Fibroblast of lung (primary cell): ENCODE results near the gene RIPOR3. TPM values are rescaled to one million over a fixed set of nuclear protein-coding genes. Genes with fewer than 3 reads are reported as not detected.

Experiments used
- DNase-seq, 2 donors: peaks; one replicate each; pipeline versions ENCODE4 v3.0.0 to v3.0.0-alpha.2; 2010; ENCODE audit warnings: low read depth in 2 of 2
- H2AFZ ChIP-seq: 2 replicates; pipeline ENCODE4 v1.5.1; 2012; ENCODE audit warnings: low read length, control low read depth, inconsistent platforms
- H3K27ac ChIP-seq: 2 replicates; pipeline ENCODE4 v1.5.1; 2011; ENCODE audit warnings: low read length, control low read depth; ENCODE audit not compliant: insufficient read depth
- H3K27me3 ChIP-seq: 2 replicates; pipeline ENCODE4 v1.5.1; 2011; ENCODE audit warnings: mild to moderate bottlenecking, low read length; ENCODE audit not compliant: control insufficient read depth, insufficient read depth
- H3K36me3 ChIP-seq: 2 replicates; pipeline ENCODE4 v1.5.1; 2011; ENCODE audit warnings: low read length; ENCODE audit not compliant: control insufficient read depth, insufficient read depth
- H3K4me1 ChIP-seq: 2 replicates; pipeline ENCODE4 v1.5.1; 2011; ENCODE audit warnings: low read length; ENCODE audit not compliant: control insufficient read depth, insufficient read depth; ENCODE audit errors: extremely low read depth
- H3K4me2 ChIP-seq: 2 replicates; pipeline ENCODE4 v1.5.1; 2011; ENCODE audit warnings: low read length, control low read depth; ENCODE audit not compliant: insufficient read depth; ENCODE audit errors: extremely low read depth
- H3K4me3 ChIP-seq, 4 experiments: fragments of 200-600 bp in 1 of 4; sonication (generic) in 1 of 4; replicated peaks in 1 of 4; 2 replicates each; pipeline ENCODE4 v1.5.1; 2011 to 2016; ENCODE audit warnings: low read length in 4 of 4, low read depth in 3 of 4, mild to moderate bottlenecking in 3 of 4, control low read depth in 2 of 4, inconsistent platforms in 1 of 4, mixed read lengths in 1 of 4; ENCODE audit not compliant: insufficient read depth in 1 of 4; ENCODE audit errors: control extremely low read depth in 1 of 4
- H3K79me2 ChIP-seq: 2 replicates; pipeline ENCODE4 v1.5.1; 2012; ENCODE audit warnings: mild to moderate bottlenecking, low read length, inconsistent platforms; ENCODE audit not compliant: control insufficient read depth, insufficient read depth
- H3K9ac ChIP-seq: 2 replicates; pipeline ENCODE4 v1.5.1; 2011; ENCODE audit warnings: mild to moderate bottlenecking, low read length, control low read depth; ENCODE audit not compliant: insufficient read depth
- H3K9me3 ChIP-seq: 2 replicates; pipeline ENCODE4 v1.5.1; 2012; ENCODE audit warnings: low read depth, low read length; ENCODE audit not compliant: control insufficient read depth, insufficient read depth
- H4K20me1 ChIP-seq: 2 replicates; pipeline ENCODE4 v1.5.1; 2011; ENCODE audit warnings: low read length; ENCODE audit not compliant: control insufficient read depth, insufficient read depth; ENCODE audit errors: extremely low read depth
- EZH2 ChIP-seq: IDR thresholded peaks from 2 replicates; pipeline ENCODE4 v1.5.1; 2012; ENCODE audit warnings: low read length, control low read depth, mild to moderate bottlenecking; ENCODE audit errors: missing control alignments
- polyA plus RNA-seq, 2 donors: library from polyadenylated mRNA; depleted of rRNA in 1 of 2; stranded (reverse) in 1 of 2; unstranded in 1 of 2; fragments of >200 nt; gene quantifications; 2 replicates each; pipeline ENCODE4 v1.2.1, GENCODE V29; 2011 to 2012; ENCODE audit warnings: missing spikeins in 1 of 2
- total RNA-seq: library from RNA; depleted of rRNA; stranded (reverse); fragments of >200 nt; gene quantifications from 2 replicates; pipeline ENCODE4 v1.2.1, GENCODE V29; 2014
- TF ChIP-seq, protein P1 (sequence below), 2 donors: IDR thresholded peaks in 1 of 2; conservative IDR thresholded peaks in 1 of 2; 1 replicate in 1 of 2; 2 replicates in 1 of 2; pipeline ENCODE4 v1.5.1; 2011 to 2012; ENCODE audit warnings: low read length in 2 of 2, control low read depth in 1 of 2, inconsistent platforms in 1 of 2, low read depth in 1 of 2, mild to moderate bottlenecking in 1 of 2

RIPOR3 gene
- total and polyA plus RNA-seq, 2 donors (not counting 1 experiment from before 2014, with no cell fraction given): 2.0 to 4.1 TPM

DNA sequence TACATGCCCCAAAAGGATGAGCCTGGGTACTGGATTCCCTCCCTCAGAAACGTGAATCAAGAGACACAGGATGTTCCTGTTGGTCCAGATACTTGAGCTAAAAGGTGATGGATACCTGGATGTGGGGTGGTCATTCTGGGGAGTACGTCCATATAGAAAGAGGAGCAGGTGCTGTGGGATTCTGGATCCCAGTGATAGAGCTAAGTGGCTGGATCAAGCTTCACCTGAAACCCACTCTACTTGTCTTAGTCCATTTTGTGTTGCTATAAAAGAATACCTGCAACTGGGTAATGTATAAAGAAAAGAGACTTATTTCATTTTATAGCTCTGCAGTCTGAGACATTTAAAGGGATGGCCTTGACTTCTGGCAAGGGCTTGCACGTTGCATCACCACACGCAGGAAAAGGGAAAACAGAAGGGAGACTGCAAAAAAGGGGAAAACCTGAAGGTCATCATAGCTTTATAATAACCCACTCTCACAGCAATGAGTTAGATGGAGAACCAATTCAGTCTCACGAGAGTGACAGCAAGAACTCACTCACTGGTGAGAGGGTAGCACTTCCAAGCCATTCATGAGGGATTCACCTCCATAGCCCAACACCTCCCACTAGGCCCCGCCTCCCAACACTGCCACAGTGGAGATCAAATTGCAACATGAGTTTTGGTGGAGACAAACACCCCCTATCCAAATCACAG lies 31.2 kb downstream of the RIPOR3 start:
- no peak overlapping the region for H3K4me3 ChIP-seq
- no peak overlapping the region for H3K9ac ChIP-seq
- no peak for DNase-seq
- H2AFZ ChIP-seq: no peak overlapping the region
- no peaks in the 10 kb centered on the region for H3K36me3 ChIP-seq
- no peaks in the 10 kb centered on the region for H4K20me1 ChIP-seq
- H3K4me2 ChIP-seq: no peak overlapping the region
- no peaks in the 10 kb centered on the region for H3K9me3 ChIP-seq
- TF ChIP-seq, protein P1, sequence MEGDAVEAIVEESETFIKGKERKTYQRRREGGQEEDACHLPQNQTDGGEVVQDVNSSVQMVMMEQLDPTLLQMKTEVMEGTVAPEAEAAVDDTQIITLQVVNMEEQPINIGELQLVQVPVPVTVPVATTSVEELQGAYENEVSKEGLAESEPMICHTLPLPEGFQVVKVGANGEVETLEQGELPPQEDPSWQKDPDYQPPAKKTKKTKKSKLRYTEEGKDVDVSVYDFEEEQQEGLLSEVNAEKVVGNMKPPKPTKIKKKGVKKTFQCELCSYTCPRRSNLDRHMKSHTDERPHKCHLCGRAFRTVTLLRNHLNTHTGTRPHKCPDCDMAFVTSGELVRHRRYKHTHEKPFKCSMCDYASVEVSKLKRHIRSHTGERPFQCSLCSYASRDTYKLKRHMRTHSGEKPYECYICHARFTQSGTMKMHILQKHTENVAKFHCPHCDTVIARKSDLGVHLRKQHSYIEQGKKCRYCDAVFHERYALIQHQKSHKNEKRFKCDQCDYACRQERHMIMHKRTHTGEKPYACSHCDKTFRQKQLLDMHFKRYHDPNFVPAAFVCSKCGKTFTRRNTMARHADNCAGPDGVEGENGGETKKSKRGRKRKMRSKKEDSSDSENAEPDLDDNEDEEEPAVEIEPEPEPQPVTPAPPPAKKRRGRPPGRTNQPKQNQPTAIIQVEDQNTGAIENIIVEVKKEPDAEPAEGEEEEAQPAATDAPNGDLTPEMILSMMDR (conservative IDR thresholded peaks at IDR 0.05 in 1 of 2, IDR thresholded peaks at IDR 0.05 in 1 of 2; ENCODE audit: low read depth in 1 of 2, low read length in 2 of 2): no peak
- TF ChIP-seq EZH2: no peak
- no peak overlapping the region for H3K27ac ChIP-seq
- H3K4me1 ChIP-seq: peaks cover 2% of the 10 kb centered on the region
- H3K79me2 ChIP-seq: no peaks in the 10 kb centered on the region
- H3K27me3 ChIP-seq: no peaks in the 10 kb centered on the region

- no peak overlapping the region for H3K4me2 ChIP-seq
Measured at GRCh38 chr20:50658804-50659380, 32.5 kb downstream of the RIPOR3 start.

DNA sequence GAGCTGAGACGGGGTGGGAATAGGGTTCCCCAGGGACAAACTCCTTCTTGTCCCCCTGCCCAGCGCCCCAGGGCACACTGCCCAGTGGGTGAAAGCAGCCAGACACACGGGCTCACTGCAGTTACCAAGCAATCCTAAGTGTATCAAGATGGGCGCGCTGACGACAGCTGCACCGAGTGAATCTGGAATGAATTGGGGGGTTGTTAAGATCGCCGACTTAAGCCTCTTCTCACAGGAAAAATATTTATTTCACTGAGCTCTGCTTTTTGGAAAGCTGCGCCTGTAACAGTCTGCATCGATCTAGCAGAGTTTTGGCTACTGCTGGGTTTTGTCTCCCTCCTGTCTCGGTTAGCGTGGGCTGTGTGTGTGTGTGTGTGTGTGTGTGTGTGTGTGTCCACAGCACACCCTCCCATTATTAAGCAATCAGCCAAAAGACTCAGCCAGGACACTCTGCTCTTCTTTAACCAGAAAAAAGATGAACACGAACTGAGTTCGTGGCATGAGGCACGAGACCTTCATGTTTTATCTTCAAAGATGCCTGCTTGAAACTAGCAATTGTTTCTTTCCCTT lies 35.9 kb downstream of the RIPOR3 start:
- Histone ChIP-seq H3K27ac (peak overlapping the region; percentile 75), H3K79me2 (no peaks in the 10 kb centered on the region), H2AFZ (peak overlapping the region; percentile 20), H3K9ac (no peak overlapping the region), H3K36me3 (no peaks in the 10 kb centered on the region), H3K4me1 (no peaks in the 10 kb centered on the region), H3K4me2 (peak overlapping the region; percentile 20), H3K9me3 (no peaks in the 10 kb centered on the region), H3K4me3 (peak overlapping the region in 1 of 4 experiments; percentile 39), H3K27me3 (no peaks in the 10 kb centered on the region), H4K20me1 (no peaks in the 10 kb centered on the region)
- no peak for TF ChIP-seq EZH2
- TF ChIP-seq, protein P1 (conservative IDR thresholded peaks at IDR 0.05 in 1 of 2, IDR thresholded peaks at IDR 0.05 in 1 of 2; ENCODE audit: low read depth in 1 of 2, low read length in 2 of 2): no peak
- peak; percentile 75 to 92 for DNase-seq

More at GRCh38 chr20:50658804-50659380, 32.5 kb downstream of the RIPOR3 start:
- Histone ChIP-seq H3K27me3 (no peaks in the 10 kb centered on the region), H2AFZ (no peak overlapping the region), H3K4me1 (peaks cover 2% of the 10 kb centered on the region), H3K9ac (no peak overlapping the region), H3K4me3 (no peak overlapping the region), H4K20me1 (no peaks in the 10 kb centered on the region), H3K36me3 (no peaks in the 10 kb centered on the region), H3K27ac (no peak overlapping the region), H3K9me3 (no peaks in the 10 kb centered on the region), H3K79me2 (no peaks in the 10 kb centered on the region)
- no peak for DNase-seq
- no peak for TF ChIP-seq EZH2
- TF ChIP-seq, protein P1 (conservative IDR thresholded peaks at IDR 0.05 in 1 of 2, IDR thresholded peaks at IDR 0.05 in 1 of 2; ENCODE audit: low read depth in 1 of 2, low read length in 2 of 2): no peak
